CD4-positive, alpha-beta T cell treated with Interleukin-17A for 4 hours (primary cell): ENCODE measurements around the gene OTOF.

ENCODE experiments used
- DNase-seq: peaks from one replicate; pipeline ENCODE4 v3.0.0-alpha.2; 2020; ENCODE audit warnings: mixed read lengths

The OTOF gene

DNA sequence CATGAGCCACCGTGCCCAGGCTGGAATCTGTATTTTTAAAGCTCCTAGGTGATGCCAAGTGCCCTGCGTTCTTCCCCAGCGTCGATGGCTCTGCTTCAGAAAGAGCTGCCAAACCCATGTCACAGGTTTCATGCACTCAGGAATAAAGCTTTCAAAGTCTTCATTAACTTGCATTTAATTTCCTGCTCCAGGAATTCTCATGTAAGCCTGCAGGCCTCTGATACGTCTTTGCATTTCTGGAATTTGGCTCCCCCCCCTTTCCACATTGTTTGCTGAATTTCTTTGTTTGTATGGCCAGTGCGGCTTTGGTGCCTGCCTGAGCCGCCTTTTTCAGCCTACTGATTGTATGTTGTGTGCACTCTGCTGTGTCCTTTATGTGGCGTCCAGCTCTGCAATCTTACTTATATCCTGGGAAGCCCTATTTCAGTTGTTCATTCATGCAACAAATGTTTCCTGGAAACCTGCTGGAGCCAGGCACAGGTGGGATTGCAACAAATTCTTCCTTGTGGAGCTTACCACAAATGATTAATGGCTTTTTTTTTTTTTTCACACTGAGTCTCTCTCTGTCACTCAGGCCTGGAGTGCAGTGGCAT, 17.9 kb upstream of the OTOF start:
- DNase-seq: no peak

DNA sequence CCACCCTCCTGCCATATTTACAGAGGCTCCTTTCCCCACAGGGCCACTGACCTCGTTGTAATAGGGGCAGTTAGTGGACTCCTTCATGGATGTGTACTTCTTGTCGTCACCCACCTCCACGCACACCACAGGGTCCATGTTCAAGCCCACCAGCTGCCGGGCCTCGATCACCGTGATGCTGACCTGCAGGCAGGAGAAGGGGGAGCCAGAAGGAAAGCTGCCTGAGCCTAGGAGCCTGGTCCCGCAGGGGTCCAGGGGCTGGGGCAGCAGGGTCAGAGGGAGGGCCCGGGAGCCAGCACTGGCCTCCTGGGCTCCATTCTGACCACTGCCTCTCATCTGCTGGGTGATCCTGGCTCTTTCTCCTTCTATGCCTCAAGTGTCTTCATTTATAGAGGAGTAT, 17.0 kb upstream of the OTOF start:
- DNase-seq: no peak

DNA sequence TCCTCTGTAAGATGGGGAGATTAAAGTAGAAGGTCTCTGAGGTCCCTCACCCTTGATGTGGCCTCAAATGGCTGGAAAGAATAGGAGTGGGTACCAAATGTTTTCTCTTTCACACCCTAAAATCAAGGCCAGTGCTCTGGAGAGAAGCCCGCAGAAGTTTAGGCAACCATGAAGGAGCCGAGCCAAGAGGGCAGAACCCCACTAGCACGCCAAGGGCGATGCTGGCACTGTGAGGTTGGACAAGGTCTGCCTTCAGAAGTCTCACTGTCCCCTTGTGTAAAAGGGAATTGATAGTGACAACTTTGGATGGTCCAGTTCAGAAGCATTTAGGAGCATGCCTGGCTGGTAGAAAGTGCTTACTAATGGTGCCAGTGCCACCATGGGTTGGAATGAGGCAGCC, 16.3 kb upstream of the OTOF start:
- DNase-seq: no peak

DNA sequence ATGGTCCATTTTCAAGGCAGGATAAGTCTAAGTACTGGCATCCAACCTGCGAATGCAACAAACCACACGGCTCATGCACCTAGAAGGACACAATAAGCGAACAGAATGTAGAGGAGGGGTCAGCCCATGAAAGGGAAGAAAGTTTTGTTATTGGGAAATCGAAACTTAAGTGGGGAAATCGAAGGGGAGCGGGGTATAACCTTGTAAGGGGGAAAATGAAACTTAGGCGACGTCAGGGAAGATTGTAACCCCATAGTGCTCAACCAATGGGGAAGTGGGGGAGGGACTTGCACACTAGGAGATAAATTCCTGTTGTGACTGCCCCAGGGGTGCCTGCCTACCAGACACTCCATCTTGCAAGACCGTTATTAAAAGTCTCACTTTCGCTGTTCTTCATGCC, 15.6 kb upstream of the OTOF start:
- DNase-seq: no peak

DNA sequence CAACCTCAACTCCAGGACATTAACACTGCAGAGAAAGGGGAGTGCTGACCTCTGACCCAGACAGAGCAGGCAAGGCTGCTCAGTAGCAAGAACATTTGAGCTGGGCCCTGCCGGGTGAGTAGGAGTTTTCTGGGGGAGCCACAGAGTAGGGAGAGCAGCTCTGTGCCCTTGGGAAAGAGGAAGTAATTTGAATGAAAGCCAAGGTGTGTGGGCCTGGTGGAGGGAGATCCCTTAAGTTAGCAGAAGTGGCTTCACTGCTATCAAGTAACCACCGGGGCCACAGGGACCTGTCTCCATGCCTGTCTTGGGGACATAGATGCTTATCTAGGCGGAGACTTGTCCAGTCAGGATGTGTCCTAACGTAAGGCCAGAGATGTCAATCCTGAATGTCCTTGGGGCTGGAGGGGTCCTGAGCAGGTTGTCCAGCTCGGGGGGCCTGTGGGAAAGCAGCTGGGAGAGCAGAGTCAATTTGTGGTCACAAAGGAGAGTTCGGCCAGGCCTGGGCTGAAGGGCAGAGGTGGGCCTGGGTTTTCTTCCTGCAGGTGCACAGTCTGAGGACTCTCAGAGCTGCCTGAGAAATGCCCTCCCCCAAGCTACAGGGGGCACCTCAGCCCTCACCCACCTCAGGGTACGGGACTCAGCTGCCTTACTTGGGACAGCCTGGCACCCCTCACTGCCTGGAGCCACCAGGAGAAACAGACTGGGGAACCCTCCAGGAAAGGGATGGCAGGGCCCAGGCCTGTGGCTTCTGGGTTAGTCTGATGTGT, 15.0 kb upstream of the OTOF start:
- no peak for DNase-seq

DNA sequence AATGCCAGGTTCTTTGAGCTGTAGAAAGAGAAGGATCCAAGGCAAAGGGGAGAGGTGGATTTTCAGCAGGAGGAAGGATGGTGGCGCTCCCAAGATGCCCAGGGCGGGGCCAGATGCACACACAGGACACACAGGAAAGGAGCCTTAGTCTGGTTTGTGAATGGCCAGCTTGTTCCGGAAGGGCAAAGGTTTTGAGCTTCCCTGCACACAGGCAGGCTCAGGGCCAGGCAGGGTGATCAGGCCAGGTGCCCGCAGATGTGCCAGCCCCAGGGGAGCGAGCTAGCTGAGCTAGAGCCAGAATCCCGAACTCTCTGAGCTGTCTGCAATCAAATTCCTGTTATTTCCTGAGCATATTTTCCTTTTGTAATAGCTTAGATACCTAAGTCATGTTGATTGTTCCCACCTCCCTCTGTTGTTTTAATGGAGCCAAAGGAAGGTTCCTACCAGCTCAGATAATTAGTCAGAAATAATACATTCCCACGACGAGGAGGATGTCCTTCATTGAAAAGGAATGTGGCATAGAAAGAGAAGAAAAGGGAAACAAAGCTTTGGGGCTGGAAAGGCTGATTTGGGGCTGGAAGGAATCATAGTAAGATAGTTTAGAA, 13.7 kb upstream of the OTOF start:
- no peak for DNase-seq

DNA sequence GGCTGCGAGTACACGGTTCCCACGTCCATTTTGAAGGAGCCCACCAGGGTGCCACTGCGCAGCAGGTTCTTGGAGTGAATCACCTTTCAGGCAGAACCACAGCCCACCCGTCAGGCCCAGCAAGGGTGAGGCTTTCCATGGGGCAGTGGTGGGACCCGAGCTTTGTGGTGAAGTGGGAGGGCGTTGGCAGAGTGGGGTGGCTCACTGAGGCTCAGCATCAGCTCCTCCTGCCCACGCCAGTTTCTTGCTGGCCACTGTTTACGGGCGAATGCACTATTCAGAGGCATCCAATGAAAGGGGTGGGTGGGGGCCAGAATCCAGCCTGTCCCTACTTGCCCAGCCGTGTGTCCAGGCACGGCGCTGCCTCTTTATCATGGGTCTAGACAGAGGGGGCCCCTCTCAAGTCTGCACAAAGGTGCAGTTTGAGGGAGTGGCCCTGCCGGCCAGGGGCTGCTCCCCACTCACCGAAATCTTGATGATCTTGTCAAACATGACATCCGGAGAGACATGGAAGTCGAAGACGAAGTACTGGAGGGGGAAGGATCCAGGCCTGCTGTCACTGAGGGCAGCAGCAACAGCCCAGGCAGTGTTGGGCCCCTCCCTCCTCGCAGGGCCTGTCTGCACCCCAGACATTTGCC, 11.4 kb upstream of the OTOF start:
- DNase-seq: no peak

DNA sequence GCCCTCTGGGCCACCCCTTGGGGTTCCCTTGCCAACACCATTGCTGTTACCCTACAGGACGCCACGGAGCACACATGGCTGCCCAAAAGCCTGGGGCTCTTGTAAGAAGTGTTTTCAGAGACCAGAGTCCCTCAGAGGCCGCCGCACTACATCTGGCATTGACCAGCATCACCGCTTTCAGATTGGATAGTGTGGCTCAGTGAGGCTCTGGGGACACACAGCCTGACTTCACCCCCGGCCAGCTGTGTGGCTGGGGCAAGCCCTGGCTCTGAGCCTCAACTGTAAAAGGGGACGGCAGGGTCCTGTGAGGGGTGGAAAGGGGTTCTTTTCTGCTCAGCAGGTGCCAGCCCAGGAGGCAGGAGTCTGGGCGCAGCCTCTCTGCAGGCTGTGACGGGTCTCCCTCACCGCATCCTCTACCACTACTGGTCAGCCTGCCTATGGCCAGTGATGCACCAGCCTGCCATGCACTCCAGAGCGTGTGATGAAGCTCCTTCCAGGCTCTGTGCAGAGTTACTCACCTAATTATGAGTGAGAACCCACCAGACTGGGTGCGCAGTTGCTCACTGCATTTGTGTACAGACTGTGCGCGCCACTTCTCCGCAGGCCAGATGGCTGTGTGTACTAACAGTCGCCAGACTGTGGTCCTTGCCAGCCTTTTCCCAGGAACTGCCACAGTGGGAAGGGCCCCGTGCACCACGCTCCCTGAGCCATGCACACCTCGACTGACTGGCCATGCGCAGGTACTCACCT, 10.7 kb upstream of the OTOF start:
- no peak for DNase-seq

DNA sequence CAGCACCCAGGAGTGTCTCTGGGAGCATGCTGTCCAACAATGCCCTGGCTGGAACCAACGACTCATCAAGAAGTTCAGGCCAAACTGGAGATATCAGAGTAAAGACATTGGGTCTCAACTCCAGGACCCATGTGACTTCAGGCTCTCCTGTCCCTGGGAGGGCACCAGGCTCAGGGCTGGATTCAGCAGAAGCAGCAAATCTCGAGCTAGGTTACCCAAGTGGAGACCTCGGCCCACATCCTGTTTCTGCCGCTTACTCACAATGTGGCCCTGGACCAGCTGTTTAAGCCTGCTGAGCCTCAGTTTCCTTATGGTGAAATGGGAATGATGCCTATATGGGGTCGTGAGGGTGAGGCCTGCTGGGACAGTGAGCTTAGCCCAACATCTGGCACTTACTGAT, 9.3 kb upstream of the OTOF start:
- DNase-seq: no peak

DNA sequence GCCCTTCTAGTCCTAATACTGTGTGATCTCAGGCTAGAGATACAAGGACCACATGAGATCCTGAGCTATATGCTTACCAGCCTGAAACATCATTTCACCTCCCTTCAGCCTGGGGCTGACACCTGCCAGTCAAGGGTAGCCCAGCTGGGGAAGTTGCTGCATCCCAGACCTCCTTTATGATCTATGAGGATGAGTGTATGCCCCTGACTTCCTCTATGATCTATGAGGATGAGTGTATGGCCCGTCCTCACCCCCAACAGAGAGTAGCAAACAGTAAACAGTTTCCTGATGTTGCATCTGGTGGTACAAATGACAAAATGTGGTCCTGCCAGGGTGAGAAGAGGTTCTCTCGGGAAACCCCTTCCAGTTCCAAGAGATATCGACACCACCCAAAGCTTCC, 8.9 kb upstream of the OTOF start:
- DNase-seq: no peak

DNA sequence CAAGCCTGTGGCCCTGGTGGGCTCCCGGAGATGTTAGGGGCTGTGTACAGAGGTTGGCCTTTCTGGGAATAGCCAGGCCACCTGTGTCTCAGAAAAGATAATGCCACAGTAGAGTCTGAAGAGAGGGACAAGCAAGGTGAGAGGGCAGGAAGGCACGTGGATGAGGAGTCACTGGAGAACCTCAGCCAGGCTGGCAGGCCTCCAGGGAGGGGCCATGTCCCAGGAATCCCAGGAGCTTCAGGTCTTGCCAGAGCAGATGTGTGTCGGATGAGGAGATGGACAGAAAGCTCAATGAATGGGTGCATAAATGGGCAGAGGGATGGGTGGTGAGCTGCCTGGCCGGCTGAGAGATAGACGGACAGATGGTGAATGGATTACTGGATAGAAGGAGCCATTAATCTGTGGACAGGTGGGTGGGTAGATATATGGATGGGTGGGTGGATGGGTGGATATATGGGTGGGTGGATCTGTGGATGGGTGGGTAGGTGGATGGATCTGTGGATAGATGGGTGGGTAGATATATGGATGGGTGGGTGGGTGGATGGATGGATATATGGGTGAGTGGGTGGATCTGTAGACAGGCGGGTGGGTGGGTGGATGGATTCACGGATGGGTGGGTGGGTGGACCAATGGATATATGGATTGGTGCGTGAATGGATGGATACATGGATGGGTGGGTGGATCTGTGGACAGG, 7.9 kb upstream of the OTOF start:
- DNase-seq: no peak

DNA sequence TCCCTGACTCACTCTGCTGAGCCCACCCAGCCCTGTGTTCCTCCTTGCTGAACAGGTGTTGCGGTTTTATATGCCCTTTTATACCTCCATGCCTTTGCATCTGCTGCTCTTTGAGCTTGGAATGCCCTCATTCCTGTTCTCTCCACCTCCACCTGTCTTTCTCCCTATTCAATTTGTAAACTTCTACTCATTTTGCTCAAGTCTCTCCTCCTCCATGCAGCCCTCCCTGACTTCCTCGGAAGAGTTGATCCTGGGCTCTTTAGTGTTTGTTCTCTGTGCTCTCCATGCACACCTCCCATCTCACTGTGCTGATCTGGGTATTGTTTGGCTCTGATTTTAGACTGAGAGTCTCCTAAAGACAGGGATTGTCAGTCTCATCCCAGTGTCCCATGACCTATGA, 7.2 kb upstream of the OTOF start:
- no peak for DNase-seq

DNA sequence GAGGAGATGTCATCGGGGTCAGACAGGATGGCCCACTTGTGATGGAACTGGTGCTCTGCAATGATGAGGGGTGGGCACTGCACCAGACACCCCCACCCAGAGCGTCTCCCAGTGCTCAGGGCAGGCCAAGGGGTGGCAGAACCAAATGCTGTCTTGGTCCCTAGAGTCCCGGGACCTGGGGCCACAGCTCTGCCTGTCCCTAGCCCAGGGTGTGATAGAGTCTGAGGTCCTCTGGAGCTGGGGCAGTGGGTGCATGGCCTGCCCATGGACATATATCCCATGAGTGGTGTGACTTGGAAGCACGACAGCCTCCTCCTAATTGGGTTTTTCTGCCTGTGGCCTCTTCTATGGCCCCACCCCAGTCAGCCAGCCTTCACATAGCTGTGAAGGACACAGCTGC, 6.7 kb upstream of the OTOF start:
- no peak for DNase-seq

DNA sequence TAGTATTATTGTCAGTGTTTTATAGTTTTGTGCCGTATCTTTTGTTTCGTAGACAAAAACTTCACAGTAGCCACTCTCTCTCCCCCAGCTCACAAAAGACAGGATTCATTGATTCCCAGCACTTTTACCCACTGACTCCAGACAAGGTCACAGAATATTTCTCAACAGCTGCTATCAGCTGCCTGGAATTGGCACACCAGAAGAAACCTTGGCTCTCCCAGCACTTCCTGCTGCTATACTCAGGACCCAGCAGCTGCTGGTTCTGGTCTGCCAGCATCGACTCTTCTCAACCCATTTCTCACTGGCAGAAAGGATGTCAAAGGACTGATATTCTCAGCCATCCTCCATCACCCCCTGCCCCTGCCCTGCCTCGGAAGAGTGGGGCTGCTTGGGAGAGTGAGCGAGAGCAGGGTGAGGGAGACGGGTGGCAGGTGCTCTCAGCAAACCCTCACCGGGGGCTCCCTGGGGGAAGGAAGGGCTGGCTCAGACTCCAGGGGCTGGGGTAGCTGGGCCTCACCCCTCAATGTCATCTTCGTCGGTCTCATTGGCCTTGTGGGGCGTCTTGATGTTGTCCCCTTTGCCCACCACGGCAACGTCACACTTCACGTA, 6.1 kb upstream of the OTOF start:
- no peak for DNase-seq

DNA sequence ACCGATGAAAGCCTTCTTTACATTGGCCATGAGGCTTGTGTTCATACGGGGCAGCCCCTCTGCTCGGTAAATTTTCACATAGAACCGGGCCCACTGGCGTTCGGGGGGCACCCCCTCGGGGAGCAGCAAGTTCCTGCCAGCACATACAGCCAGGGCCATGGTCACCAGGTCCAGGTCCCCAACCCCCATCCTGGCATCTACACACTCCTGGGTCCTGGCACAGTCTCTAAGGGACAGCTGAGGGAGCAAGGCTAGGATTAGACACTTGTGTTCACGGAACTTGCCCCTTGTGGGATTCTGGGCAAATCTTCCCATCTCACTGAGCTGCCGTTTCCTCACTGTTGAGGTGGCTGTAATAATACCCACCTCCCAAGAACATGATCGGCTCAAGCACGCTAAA, 5.6 kb upstream of the OTOF start:
- no peak for DNase-seq

DNA sequence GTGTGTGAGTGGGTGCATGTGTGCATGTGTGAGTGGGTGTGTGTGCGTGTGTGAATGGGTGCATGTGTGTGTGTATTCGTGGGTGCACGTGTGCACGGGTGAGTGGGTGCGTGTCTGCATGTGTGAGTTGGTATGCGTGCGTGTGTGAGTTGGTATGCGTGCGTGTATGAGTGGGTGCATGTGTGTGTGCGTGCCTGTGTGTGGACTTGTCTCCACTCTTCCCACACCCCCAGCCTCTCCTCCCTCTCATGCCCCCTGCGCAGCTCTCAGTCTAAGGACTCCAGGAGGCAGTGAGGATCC, 5.1 kb upstream of the OTOF start:
- no peak for DNase-seq

DNA sequence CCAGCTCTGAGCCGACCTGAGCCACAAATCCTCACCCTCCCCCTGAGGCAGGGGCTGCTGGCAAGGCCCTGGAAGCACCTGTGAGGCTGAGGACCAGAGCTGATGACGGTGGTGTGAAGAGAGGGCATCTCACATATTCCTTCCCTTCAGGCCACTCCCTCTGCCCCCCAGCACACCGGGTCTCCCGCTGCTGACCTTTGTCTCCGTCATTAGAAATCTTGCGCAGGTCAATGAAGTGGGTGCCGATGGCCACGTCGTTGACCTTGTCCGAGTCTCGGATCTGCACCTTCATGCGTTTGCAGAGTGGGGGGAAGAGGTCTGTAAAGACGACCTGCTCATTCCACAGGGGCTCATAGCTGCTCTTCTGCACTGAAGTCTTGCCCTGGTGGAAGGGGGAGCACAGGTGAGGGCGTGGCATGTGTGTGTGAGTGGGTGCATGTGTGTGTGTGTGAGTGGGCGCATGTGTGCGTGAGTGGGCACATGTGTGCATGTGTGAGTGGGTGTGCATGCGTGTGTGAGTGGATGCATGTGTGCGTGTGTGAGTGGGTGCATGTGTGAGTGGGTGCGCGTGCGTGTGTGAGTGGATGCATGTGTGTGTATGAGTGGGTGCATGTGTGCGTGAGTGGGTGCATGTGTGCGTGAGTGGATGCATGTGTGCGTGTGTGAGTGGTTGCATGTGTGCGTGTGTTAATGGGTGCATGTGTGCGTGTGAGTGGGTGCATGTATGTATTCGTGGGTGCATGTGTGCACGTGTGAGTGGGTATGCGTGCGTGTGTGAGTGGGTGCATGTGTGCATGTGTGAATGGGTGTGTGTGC, 4.5 kb upstream of the OTOF start:
- no peak for DNase-seq

DNA sequence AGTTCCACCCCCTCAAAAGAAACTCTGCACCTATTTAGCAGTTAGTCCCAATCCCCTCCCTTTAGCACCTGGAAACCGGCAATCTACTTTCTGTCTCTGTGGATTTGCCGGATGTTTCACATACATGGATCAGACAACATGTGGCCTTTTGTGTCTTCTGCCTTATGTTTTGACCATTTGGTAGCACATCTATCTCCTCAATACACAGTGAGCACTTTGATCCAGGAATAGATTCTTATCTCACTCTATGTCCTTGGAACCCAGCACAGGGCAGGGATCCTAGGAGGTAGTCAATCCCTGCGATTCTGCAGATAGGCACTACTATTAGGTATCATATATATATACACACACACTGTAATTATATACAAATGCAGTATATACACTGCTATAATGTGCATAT, 3.8 kb upstream of the OTOF start:
- no peak for DNase-seq

DNA sequence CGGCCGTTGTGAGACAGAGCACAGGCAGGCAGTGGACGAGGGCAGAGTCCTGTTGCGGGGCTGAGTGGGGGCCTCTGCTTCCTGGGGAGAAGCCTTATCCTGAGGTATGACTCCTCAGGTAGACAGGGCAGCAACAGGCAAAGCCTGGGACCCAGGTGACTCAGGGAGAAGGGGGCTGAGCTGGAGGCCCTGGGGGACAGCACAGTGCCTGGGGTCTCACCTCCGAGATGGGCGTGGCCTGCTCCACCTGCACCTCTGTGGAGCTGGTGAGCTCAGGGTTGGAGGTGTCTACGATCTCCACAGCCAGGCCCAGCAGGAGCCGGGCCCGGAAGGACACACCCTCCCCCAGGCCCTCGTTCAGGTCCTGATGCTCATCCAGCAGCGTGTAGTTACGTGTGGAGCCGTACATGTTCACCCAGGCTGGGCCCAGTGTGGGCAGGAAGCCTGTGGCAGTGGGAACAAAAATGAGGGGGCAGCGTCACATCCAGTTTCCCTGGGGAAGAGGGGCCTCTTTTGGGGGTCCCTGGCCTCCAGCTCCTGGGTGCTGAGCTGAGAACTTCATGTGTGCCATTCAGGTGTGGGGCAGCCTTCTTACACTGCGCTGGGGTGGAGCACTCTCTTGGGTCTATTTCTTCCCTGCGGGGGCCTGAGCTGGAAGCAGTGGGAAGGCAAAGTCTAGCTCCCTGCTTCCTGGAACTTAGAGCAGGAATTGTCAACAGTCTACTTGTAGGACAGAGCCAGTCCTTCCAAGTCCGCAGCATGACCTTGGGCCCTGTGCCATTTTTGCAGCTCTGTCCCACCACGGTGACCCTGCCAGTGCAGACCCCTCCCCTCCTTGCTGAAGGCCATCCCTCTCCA, 2.9 kb upstream of the OTOF start:
- no peak for DNase-seq

DNA sequence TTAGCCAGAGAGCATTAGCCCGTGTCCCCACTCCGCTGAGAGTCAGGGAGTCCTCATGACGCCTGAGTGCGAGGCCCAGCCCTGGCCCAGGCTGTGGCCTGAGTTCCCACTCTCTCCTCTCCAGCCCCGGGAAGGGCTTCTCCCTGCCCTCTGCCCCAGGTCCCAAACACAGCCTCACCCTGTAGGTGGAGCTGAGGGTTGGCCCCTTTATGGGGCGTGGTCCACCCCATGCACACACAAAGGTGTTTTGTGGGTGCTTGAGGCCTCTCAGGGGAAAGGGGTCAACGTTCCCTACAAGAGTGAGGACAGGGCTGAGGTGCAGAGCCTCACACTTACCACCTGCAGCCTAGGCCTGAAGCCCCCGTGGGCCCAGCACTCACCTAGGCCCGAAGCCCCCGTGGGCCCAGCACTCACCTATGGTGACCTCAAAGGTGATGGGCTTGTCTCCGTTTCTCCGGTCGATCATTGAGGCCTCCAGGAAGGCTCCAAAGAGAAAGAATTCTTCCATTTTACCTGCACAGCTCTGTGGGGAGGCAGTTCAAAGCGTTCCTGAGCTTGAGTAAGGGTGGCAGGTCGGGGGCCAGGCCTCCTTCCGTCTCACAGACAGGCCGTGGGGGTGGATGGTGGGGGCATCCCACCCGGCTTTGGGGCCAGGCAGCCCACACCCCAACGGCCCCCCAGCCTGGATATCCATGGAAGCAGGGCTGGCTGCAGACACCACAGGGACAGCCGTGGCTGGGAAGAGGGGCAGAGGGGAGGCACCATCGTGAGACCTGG, 2.1 kb upstream of the OTOF start:
- no peak for DNase-seq
